ENCODE data around the gene MMEL1. TPM values are rescaled to one million over a fixed set of nuclear protein-coding genes. Genes with fewer than 3 reads are reported as not detected.

Gene MMEL1
- total and polyA plus RNA-seq, 2 of the 13 experiments (the other 11 are each of a cell fraction or from before 2014, with no cell fraction given), result 0.48 TPM; not detected in 1

DNA sequence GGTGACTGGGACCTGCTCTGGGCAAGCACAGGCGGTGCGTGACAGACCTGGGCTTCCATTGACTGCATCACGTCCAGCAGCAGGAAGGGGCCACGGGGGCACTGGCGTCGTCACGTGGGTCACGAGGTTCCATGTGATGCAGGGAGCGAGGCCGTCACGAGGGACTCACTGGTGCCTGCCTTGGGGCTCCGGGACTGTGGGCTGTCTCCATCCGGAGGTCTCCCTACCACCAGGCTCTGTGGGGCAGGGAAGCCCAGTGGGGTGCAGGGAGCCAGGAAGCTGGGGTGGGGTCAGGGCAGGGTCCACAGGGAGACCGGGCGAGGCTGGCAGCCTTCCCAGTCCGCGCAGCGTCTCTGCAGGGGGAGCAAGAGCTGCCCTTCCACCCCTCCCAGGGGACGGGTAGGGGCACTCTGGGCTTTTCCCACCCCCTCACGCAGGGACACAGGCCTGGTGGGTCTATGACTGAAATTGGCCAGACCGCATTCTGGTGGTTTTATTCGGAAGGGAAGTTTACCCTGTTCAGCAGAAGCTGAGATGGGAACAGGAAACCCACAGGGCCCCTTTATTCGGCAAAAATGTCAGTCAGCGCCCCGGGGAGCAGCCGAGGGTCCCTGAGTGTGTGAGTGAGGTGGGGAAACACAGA, 77.1 kb downstream of the MMEL1 start (continued):
- TF ChIP-seq, protein P1, sequence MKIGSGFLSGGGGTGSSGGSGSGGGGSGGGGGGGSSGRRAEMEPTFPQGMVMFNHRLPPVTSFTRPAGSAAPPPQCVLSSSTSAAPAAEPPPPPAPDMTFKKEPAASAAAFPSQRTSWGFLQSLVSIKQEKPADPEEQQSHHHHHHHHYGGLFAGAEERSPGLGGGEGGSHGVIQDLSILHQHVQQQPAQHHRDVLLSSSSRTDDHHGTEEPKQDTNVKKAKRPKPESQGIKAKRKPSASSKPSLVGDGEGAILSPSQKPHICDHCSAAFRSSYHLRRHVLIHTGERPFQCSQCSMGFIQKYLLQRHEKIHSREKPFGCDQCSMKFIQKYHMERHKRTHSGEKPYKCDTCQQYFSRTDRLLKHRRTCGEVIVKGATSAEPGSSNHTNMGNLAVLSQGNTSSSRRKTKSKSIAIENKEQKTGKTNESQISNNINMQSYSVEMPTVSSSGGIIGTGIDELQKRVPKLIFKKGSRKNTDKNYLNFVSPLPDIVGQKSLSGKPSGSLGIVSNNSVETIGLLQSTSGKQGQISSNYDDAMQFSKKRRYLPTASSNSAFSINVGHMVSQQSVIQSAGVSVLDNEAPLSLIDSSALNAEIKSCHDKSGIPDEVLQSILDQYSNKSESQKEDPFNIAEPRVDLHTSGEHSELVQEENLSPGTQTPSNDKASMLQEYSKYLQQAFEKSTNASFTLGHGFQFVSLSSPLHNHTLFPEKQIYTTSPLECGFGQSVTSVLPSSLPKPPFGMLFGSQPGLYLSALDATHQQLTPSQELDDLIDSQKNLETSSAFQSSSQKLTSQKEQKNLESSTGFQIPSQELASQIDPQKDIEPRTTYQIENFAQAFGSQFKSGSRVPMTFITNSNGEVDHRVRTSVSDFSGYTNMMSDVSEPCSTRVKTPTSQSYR (CRISPR knock-in tag; IDR thresholded peaks at IDR 0.05; ENCODE audit: borderline replicate concordance), result 0 out of 2 replicates have a peak, but pooled peaks have one; percentile 23
- TF ChIP-seq CREB1 (IDR thresholded peaks at IDR 0.05) (peak; percentile 68), CREB1 (CRISPR knock-in tag; IDR thresholded peaks at IDR 0.05) (no peak), ZNF256 (CRISPR knock-in tag; conservative IDR thresholded peaks at IDR 0.05) (no peak), ZNF674 (CRISPR knock-in tag; IDR thresholded peaks at IDR 0.05; ENCODE audit: low read depth) (no peak), ZNF850 (CRISPR knock-in tag; conservative IDR thresholded peaks at IDR 0.05) (no peak), KLF13 (CRISPR knock-in tag; IDR thresholded peaks at IDR 0.05) (no peak), ZNF547 (CRISPR knock-in tag; IDR thresholded peaks at IDR 0.05) (no peak), RBFOX2 (IDR thresholded peaks at IDR 0.05; ENCODE audit: low read depth, low read length) (peak; percentile 31; the same call in 1 of the 2 replicates), XRCC5 (optimal IDR thresholded peaks at IDR 0.05; ENCODE audit: low read length) (no peak), FIP1L1 (IDR thresholded peaks at IDR 0.05; ENCODE audit: borderline replicate concordance, insufficient read depth, low read depth, low read length) (no peak), BORCS8-MEF2B (CRISPR knock-in tag; IDR thresholded peaks at IDR 0.05) (no peak), SMAD1 (CRISPR knock-in tag; IDR thresholded peaks at IDR 0.05; ENCODE audit: borderline replicate concordance, low read depth) (no peak), ZNF782 (CRISPR knock-in tag; IDR thresholded peaks at IDR 0.05; ENCODE audit: borderline replicate concordance) (no peak), NBN (conservative IDR thresholded peaks at IDR 0.05) (no peak)
- TF ChIP-seq, protein P2, sequence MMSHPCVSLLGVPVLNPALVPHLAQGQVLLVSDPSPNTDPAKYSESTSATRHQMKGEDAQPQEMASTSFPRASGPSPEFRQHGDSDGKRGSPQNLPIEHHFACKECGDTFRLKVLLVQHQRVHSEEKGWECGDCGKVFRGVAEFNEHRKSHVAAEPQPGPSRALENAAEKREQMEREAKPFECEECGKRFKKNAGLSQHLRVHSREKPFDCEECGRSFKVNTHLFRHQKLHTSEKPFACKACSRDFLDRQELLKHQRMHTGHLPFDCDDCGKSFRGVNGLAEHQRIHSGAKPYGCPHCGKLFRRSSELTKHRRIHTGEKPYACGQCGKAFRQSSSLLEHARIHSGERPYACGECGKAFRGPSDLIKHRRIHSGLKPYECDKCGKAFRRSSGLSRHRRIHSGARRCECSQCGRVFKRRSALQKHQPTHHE (CRISPR knock-in tag; IDR thresholded peaks at IDR 0.05; ENCODE audit: borderline replicate concordance), result no peak
- TF ChIP-seq, protein P3, sequence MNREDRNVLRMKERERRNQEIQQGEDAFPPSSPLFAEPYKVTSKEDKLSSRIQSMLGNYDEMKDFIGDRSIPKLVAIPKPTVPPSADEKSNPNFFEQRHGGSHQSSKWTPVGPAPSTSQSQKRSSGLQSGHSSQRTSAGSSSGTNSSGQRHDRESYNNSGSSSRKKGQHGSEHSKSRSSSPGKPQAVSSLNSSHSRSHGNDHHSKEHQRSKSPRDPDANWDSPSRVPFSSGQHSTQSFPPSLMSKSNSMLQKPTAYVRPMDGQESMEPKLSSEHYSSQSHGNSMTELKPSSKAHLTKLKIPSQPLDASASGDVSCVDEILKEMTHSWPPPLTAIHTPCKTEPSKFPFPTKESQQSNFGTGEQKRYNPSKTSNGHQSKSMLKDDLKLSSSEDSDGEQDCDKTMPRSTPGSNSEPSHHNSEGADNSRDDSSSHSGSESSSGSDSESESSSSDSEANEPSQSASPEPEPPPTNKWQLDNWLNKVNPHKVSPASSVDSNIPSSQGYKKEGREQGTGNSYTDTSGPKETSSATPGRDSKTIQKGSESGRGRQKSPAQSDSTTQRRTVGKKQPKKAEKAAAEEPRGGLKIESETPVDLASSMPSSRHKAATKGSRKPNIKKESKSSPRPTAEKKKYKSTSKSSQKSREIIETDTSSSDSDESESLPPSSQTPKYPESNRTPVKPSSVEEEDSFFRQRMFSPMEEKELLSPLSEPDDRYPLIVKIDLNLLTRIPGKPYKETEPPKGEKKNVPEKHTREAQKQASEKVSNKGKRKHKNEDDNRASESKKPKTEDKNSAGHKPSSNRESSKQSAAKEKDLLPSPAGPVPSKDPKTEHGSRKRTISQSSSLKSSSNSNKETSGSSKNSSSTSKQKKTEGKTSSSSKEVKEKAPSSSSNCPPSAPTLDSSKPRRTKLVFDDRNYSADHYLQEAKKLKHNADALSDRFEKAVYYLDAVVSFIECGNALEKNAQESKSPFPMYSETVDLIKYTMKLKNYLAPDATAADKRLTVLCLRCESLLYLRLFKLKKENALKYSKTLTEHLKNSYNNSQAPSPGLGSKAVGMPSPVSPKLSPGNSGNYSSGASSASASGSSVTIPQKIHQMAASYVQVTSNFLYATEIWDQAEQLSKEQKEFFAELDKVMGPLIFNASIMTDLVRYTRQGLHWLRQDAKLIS (CRISPR knock-in tag; IDR thresholded peaks at IDR 0.05), result no peak
- TF ChIP-seq, protein P4, sequence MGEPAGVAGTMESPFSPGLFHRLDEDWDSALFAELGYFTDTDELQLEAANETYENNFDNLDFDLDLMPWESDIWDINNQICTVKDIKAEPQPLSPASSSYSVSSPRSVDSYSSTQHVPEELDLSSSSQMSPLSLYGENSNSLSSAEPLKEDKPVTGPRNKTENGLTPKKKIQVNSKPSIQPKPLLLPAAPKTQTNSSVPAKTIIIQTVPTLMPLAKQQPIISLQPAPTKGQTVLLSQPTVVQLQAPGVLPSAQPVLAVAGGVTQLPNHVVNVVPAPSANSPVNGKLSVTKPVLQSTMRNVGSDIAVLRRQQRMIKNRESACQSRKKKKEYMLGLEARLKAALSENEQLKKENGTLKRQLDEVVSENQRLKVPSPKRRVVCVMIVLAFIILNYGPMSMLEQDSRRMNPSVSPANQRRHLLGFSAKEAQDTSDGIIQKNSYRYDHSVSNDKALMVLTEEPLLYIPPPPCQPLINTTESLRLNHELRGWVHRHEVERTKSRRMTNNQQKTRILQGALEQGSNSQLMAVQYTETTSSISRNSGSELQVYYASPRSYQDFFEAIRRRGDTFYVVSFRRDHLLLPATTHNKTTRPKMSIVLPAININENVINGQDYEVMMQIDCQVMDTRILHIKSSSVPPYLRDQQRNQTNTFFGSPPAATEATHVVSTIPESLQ (CRISPR knock-in tag; conservative IDR thresholded peaks at IDR 0.05), result no peak
- TF ChIP-seq, protein P5, sequence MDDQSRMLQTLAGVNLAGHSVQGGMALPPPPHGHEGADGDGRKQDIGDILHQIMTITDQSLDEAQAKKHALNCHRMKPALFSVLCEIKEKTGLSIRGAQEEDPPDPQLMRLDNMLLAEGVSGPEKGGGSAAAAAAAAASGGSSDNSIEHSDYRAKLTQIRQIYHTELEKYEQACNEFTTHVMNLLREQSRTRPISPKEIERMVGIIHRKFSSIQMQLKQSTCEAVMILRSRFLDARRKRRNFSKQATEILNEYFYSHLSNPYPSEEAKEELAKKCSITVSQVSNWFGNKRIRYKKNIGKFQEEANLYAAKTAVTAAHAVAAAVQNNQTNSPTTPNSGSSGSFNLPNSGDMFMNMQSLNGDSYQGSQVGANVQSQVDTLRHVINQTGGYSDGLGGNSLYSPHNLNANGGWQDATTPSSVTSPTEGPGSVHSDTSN (CRISPR knock-in tag; IDR thresholded peaks at IDR 0.05; ENCODE audit: borderline replicate concordance), result no peak

Measured in HepG2 (cell line).